ENCODE results near the gene ADGRG6.
A peak's percentile ranks its signal among the peaks of the same experiment; 100 is the strongest.
"Not testable (repeated sequence)": the region's sequence is repeated elsewhere in the genome, so short reads cannot be mapped to it uniquely, and the experiment has no call there.

Gene ADGRG6

DNA sequence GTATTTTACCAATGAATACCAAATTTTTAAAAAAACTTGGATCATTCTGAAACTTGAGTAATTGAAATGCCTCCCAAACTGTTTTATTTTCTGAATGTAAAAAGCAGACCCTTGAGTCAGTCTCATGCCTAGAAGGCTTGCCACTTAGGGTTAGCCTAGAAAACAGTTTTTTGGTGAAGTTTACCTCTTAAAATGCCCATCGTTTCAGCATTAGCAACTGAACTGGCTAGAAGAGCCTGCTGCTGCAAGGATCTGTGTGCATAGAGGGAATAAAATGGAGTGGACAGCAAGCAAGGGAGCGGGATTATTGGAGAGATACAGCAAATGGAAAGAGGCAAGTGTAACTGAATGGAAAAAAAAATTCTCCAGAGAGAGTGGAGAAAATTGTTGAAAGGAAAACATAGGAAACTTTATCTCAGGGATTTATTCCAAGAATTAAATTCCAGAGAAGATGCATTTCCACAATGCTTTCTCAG is 40.1 kb downstream of the ADGRG6 start:
- no peak for ATAC-seq
- H3K27me3 Mint-ChIP-seq = no peaks in the 10 kb centered on the region
- H3K27ac Mint-ChIP-seq = no peak overlapping the region
- H3K4me3 Mint-ChIP-seq = no peak overlapping the region
- H3K36me3 Mint-ChIP-seq = no peaks in the 10 kb centered on the region
- H3K4me1 Mint-ChIP-seq = no peaks in the 10 kb centered on the region
- H3K9me3 Mint-ChIP-seq = no peaks in the 10 kb centered on the region

DNA sequence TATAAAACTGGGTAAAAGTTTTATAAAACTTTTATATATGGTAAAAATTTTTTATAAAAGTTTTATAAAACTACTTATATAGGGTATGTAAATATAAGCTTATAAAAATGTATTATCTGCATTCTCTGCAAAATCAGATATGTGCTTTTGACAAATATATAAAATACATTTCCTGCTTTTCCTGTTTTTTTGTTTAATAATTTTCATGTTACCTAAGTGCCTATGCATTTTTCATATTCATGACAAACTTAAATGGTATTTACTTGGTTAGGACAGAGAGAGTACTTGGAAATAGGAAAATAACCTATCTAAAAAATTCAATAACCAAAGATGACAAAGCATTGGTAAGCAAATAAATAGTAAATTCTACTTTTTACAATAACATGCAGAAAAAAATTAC is 41.2 kb downstream of the ADGRG6 start:
- Mint-ChIP-seq H3K36me3 (no peaks in the 10 kb centered on the region), H3K27ac (no peak overlapping the region), H3K4me3 (no peak overlapping the region), H3K27me3 (no peaks in the 10 kb centered on the region), H3K9me3 (no peaks in the 10 kb centered on the region), H3K4me1 (no peaks in the 10 kb centered on the region)
- no peak for ATAC-seq

DNA sequence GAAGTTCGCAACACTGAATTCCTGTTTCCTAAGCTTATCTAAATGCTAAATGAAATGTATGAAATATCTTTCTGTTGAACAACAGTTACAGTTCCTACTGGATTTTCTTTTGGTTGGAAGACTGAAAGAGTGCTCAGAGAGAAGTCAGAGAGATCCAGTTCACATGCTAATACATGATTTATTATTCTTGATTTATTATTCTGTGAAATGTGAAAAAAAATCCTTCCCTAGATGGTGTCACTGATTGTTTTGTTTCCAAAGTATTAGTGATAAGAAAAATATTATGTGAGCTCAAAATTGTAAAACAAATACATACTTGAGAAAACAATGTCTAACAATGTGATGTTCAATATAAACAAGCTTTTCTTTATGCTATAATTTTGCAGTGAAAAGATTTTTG is 42.1 kb downstream of the ADGRG6 start:
- Mint-ChIP-seq H3K27me3 (no peaks in the 10 kb centered on the region), H3K27ac (no peak overlapping the region), H3K36me3 (no peaks in the 10 kb centered on the region), H3K9me3 (no peaks in the 10 kb centered on the region), H3K4me3 (no peak overlapping the region), H3K4me1 (no peaks in the 10 kb centered on the region)
- no peak for ATAC-seq

DNA sequence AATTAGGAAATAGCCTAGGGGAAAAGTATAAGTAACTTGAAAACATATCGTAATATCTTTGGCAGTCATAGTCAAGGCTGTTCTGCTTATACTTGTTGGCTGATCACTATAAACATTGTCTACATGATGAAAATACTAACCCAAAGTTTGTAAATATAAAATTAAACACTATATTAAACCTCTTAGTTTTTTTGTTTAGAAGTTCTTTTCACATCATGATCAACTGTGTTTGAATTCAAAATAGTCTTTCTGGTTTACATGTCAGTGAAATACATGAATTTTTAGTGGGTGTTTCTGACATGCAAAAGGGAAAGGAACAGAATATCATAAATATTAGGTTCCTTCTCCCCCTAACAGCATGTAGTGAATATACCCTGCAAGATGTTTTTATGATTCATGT is 43.5 kb downstream of the ADGRG6 start:
- H3K27me3 Mint-ChIP-seq = no peaks in the 10 kb centered on the region
- H3K27ac Mint-ChIP-seq = no peak overlapping the region
- no peaks in the 10 kb centered on the region for H3K9me3 Mint-ChIP-seq
- no peak for ATAC-seq
- no peak overlapping the region for H3K4me3 Mint-ChIP-seq
- H3K4me1 Mint-ChIP-seq = no peaks in the 10 kb centered on the region
- no peaks in the 10 kb centered on the region for H3K36me3 Mint-ChIP-seq

DNA sequence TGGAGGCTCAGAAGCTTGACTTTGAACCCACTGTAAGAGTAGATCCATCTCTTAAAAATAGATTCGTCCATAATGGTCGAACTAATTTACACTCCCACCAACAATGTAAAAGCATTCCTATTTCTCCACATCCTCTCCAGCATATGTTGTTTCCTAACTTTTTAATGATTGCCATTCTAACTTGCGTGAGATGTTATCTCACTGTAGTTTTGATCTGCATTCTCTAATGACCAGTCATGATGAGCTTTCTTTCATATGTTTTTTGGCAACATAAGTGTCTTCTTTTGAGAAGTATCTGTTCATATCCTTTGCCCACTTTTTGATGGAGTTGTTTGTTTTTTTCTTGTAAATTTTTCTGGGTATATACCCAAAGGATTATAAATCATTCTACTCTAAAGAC is 44.4 kb downstream of the ADGRG6 start:
- H3K9me3 Mint-ChIP-seq, H3K4me3 Mint-ChIP-seq, H3K27me3 Mint-ChIP-seq, H3K36me3 Mint-ChIP-seq, H3K4me1 Mint-ChIP-seq, ATAC-seq, H3K27ac Mint-ChIP-seq: not testable (repeated sequence)

DNA sequence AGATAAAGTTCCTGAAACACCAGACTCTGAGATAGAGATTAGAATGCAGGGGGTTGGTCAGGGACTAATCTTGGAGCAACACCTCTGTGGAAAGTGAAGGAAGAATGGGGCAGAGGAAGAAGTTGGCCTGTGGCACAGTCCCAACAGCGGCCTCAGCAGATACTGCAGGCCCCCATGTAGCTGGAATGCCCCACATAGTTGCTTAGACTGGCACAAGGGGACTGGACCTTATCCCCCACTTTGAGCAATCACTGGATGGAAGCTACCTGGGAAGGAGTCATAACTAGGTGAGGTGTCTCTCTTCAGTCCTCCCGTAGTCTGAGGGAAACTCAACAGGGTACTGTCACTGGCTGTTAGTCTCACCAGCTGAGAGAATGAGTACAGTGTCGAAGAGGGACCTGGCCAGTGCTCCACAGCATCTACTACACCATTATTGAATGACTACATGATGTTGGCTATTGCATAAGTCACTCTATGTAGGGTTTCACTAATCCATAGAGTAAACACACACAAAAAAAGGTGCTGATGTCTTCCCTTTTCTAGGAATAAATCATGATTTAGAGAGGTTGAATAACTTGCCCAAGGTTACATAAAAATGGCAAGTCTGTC is 47.5 kb downstream of the ADGRG6 start:
- no peak overlapping the region for H3K27ac Mint-ChIP-seq
- H3K4me3 Mint-ChIP-seq = no peak overlapping the region

DNA sequence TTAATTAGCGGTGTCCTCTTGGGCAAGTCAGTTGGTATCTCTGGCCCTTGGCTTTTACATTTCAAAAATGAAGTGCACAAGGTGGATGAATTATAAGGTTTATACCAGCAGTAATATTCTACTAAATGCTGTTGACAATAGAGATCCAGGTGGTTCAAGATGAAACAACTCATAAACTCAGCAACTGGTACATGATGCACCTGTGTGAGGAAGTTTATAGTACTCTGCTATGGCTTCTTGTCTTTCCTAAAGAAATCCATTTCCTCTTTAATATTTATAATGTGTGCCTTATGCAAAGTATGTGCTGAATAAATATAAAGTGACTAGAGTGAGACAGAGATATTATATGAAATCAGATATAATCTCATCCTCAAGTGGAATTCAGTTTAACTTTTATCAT is 48.5 kb downstream of the ADGRG6 start:
- Mint-ChIP-seq H3K4me1 (no peaks in the 10 kb centered on the region), H3K4me3 (no peak overlapping the region), H3K36me3 (no peaks in the 10 kb centered on the region), H3K9me3 (peaks cover 5% of the 10 kb centered on the region), H3K27me3 (no peaks in the 10 kb centered on the region), H3K27ac (no peak overlapping the region)
- ATAC-seq = no peak

More for the DNA sequence above, 47.5 kb downstream of the ADGRG6 start:
- no peaks in the 10 kb centered on the region for H3K4me1 Mint-ChIP-seq
- peaks cover 5% of the 10 kb centered on the region for H3K9me3 Mint-ChIP-seq
- no peak for ATAC-seq
- H3K27me3 Mint-ChIP-seq = no peaks in the 10 kb centered on the region
- no peaks in the 10 kb centered on the region for H3K36me3 Mint-ChIP-seq

DNA sequence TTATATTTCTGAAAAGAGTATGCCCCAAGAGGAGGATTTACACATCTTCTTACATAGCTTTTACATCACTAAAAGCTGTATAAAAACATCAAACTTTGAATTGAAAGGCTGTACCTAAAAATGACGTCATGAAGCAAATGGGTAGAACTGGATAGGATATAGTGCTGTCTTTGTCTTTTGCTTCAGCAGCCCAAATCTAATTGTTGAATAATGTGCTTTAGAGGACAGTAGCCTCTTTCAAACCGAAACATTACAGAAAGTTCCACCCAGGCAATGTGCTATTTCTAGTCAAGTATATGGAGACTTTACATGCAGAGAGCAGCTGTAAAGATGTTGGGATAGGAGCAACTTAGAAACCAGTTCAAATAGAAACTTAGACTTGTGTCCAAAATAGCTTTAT is 51.9 kb downstream of the ADGRG6 start:
- Mint-ChIP-seq H3K36me3 (no peaks in the 10 kb centered on the region), H3K27ac (no peak overlapping the region), H3K4me3 (no peak overlapping the region), H3K27me3 (peaks cover 7% of the 10 kb centered on the region), H3K4me1 (no peaks in the 10 kb centered on the region), H3K9me3 (peaks cover 5% of the 10 kb centered on the region)
- no peak for ATAC-seq

DNA sequence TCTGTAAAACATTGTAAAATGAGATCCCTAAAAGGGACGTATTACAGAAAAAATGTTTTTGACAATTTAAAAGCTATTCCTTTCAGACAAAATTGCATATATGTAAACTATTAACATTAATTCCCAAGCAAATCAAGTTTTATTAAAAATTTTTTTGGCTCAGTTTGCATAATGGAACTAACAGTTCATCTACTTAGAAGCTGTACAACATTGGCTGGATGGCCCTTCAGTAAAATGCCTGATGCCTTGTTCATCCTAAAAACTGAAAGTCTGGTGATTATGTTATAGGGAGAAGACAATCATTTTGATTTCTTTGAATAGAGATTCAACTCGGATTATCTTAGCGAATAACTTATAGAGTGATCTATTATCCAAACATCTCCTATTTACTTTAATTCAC is 52.8 kb downstream of the ADGRG6 start:
- Mint-ChIP-seq H3K4me1 (no peaks in the 10 kb centered on the region), H3K4me3 (no peak overlapping the region), H3K36me3 (no peaks in the 10 kb centered on the region), H3K9me3 (peaks cover 5% of the 10 kb centered on the region), H3K27ac (no peak overlapping the region), H3K27me3 (peaks cover 7% of the 10 kb centered on the region)
- no peak for ATAC-seq

DNA sequence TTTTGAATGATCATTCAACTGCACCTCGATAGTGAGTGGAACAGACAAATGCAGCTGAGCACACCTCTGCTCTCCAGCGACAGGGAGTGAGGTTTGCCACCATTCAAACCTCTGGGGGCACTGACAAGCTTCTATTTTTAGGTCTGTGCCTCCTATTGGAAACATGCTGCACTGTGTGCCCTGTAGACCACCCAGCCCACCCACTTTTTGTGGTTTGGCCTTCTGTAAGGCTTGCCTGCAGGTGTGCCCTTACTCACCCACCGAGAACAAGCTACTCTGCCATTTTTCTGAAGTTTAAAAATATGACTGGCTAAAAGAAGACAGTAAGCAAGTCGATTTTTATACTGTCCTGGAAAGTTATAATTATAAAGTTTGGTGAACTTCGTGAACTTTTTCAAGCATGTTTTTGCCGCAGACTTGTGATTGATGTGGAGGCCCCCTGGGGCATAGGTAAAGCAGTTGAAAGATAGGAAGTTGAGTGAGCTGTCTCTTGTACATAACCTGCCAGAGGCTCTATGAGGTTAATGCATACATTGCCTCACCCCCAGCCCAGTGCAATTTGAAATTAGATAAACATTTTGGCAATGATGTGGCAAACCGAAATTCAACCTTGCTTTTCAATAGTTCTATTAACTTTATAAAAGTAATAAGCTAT is 53.8 kb downstream of the ADGRG6 start:
- Mint-ChIP-seq H3K4me1 (no peaks in the 10 kb centered on the region), H3K27ac (no peak overlapping the region), H3K4me3 (no peak overlapping the region), H3K27me3 (peaks cover 7% of the 10 kb centered on the region), H3K9me3 (peaks cover 5% of the 10 kb centered on the region), H3K36me3 (no peaks in the 10 kb centered on the region)
- ATAC-seq = peak; percentile 48

DNA sequence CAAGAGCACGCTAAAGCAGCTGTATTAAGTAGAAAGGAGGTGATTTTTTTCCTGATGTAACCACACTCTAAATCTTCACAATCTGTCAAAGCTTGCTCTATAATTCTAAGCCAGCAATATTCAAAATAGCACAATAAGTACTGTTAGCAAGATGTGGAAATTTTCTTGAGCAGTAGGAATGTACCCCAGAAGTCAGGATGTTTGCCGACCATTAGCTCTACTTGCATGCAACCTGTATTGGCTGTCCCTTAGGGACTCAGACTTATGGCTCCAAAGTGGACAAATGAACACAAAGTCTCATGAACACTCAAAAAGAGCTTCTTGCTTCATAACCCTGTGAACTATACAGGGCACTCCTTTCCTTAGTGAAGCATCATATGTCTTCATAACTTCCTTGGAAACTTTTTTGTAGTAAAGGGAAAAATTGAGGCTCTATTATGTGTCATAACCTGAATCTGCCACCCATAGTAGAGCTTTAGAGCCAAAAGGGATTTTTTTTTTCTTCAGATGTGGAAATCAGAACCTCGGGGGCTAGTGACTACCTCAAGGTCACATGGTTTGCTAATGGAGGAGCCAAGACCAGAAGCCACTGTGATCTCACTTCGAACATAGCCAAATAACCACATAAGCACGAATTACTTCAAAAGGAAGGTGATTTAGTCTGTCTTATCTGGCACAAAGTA is 54.5 kb downstream of the ADGRG6 start:
- no peak for ATAC-seq
- Mint-ChIP-seq H3K9me3 (peaks cover 3% of the 10 kb centered on the region), H3K27ac (no peak overlapping the region), H3K27me3 (peaks cover 7% of the 10 kb centered on the region), H3K4me1 (no peaks in the 10 kb centered on the region), H3K36me3 (no peaks in the 10 kb centered on the region), H3K4me3 (no peak overlapping the region)

DNA sequence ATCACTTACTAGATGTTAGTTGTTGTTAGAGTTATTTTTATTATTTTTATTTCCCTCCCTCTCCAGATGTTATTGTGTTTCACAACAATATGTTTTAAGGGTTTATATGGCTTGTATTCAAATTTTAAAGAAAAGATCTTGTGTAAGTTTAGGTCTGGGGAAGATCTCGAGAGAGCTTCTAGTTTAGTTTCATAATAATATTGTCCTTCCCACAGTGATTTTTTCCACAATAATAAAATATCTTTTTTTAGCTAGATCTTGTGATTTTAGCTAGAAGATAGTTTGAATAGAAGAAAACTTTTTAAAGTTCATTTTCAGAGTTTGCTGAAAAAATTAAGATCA is 55.0 kb downstream of the ADGRG6 start:
- H3K36me3 Mint-ChIP-seq = no peaks in the 10 kb centered on the region

DNA sequence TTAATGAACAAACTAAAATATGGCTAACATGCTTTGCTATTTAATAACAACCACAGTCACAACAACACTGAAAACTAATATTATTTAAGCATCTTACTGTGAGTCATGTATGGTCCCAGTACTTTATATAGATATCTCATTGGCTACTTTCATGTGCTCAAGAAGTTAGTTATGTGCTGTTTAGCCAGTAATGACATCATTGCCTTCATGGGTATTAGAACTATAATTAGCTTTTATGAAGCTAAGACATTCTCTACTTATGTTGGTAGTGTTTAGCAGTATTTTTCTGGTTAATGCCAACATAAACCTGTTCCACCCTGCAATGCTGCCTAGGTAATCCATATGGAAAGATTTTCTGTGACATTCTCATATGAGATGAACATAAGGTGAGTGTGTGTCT is 56.1 kb downstream of the ADGRG6 start:
- Mint-ChIP-seq H3K27me3 (peaks cover 7% of the 10 kb centered on the region), H3K27ac (no peak overlapping the region), H3K9me3 (no peaks in the 10 kb centered on the region), H3K36me3 (no peaks in the 10 kb centered on the region), H3K4me3 (no peak overlapping the region), H3K4me1 (no peaks in the 10 kb centered on the region)
- ATAC-seq = no peak

More for the DNA sequence above, 55.0 kb downstream of the ADGRG6 start:
- ATAC-seq = no peak
- no peaks in the 10 kb centered on the region for H3K4me1 Mint-ChIP-seq
- H3K27me3 Mint-ChIP-seq = peaks cover 7% of the 10 kb centered on the region
- no peak overlapping the region for H3K4me3 Mint-ChIP-seq
- H3K27ac Mint-ChIP-seq = no peak overlapping the region
- H3K9me3 Mint-ChIP-seq = peaks cover 2% of the 10 kb centered on the region

DNA sequence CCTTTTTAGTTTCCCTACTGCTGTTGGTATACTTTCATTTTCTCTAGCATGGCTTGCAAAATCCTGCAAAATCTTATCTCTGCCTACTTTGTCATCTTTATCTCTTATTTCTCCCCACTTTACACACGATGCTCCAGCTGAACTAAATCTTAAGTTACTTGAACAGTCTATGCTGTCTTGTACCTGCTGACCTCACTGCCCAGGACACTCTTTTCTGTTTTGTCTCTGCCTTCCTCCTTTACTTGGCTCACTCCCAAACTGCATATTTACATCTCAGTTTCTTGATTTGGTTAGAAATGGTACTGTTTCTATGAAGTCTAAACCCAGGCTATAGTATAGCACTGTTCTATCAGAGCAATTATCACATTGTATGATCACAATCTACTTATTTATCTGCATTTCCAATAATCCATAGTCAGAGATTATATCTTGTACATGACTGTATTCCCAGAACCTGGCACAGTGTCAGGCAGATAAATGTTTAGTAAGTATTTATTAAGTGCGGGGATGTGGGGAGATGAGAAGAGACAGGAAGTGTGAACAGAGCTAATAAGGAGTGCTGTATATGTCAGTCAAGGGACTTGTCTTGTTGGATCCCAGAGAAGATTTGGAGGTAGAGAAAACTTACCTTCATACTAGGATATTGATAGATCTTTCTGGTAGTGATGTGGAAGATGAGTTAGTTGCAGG is 57.6 kb downstream of the ADGRG6 start:
- H3K27me3 Mint-ChIP-seq = peaks cover 7% of the 10 kb centered on the region
- no peaks in the 10 kb centered on the region for H3K36me3 Mint-ChIP-seq
- no peak overlapping the region for H3K4me3 Mint-ChIP-seq
- no peak for ATAC-seq
- H3K9me3 Mint-ChIP-seq = no peaks in the 10 kb centered on the region
- H3K4me1 Mint-ChIP-seq = no peaks in the 10 kb centered on the region
- H3K27ac Mint-ChIP-seq = no peak overlapping the region

DNA sequence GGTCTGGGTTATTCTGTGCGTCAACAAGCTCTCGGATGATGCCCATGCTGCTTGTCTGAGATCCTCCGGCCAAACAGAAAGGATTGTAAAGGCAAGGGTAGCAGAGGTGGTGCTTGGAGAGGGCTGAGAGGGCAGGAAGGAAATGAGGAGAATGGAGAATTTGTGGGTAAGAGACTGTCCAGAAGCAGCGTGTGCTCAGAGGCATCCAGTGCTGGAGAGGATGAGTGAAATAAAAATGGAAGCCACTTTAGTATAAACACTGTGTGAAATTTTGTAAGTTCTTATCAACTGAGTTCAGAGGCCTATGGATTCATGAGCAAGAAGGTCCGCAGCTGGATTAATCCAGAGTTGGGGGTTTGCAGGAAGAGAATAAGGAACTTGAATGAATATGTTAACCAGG is 59.5 kb downstream of the ADGRG6 start:
- no peak for ATAC-seq
- Mint-ChIP-seq H3K4me1 (no peaks in the 10 kb centered on the region), H3K27me3 (peaks cover 7% of the 10 kb centered on the region), H3K27ac (no peak overlapping the region), H3K9me3 (no peaks in the 10 kb centered on the region), H3K4me3 (no peak overlapping the region), H3K36me3 (no peaks in the 10 kb centered on the region)
